ENCODE measurements around the gene UBE2Z.
"Not testable (repeated sequence)": the region's sequence is repeated elsewhere in the genome, so short reads cannot be mapped to it uniquely, and the experiment has no call there.

Gene UBE2Z

DNA sequence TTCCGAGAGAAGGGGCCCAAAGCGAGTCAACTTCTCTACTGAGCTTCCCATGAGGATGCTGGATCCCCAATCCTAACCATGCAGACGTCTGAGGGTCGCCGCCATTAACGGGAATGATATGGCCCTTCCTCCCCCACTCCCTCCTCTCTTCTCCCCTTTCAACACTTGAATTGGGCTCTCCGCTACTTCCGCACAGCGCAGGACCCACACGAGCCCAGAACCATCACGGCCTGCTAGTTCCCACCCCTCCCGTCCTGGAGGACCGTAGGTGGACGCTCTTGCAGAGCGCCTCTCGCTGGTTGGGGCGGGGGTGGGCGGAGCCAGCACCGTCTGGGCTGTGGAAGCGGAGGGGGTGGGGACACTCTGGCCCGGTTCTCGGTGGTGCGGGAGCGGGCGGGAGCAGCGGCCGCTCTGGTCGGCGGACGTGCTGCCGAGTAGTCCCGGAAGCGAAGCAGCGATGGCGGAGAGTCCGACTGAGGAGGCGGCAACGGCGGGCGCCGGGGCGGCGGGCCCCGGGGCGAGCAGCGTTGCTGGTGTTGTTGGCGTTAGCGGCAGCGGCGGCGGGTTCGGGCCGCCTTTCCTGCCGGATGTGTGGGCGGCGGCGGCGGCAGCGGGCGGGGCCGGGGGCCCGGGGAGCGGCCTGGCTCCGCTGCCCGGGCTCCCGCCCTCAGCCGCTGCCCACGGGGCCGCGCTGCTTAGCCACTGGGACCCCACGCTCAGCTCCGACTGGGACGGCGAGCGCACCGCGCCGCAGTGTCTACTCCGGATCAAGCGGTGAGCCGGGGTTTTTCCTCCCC lies at the start of gene UBE2Z:
Gene UBE2Z, plus strand, starts transcription at position 361 of the 797 bp plus-strand sequence. Its CDS starts 97 bp downstream, at position 458.
- peak; percentile 61 to 81 for DNase-seq (ENCODE audit: low read depth in 2 of 2, low spot score in 1 of 2)

DNA sequence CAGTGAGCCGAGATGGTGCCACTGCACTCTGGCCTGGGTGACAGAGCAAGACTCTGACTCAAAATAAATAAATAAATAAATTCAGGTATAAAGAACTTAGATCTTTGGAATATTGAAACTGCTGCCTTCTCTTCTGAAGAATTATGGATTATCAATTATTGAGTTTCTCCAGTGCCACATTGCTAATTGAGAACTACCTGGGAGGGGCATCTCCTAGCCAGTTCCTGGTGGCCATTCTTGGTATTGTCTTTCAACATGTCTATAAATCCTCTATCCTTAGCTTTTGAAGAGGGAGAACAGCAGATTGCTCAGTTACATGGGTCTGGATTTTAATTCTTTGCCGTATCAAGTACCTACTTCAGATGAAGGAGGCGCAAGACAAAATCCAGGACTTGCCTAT lies 48.2 kb upstream of the UBE2Z start:
- no peak for DNase-seq (ENCODE audit: low read depth in 2 of 2, low spot score in 1 of 2)

DNA sequence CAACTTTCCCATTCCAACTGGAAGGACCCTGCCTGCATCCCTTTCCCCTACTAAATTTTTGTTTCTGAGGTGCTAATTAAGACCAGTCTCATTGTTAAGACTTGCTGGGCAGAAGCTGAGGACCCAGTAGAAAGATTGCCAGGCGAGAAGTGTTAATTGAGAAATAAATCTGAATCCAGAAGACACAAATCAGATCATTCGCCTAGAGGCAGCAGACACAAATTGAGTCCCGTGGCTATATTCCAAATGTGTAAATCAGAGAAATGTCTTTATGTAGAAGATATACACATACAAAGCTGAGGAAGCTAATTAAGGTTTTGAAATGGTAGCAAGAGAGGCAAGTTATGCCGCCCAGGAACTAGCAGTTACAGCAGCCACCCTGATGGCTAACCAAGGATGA lies 47.8 kb upstream of the UBE2Z start:
- DNase-seq (ENCODE audit: low read depth in 2 of 2, low spot score in 1 of 2) = no peak

DNA sequence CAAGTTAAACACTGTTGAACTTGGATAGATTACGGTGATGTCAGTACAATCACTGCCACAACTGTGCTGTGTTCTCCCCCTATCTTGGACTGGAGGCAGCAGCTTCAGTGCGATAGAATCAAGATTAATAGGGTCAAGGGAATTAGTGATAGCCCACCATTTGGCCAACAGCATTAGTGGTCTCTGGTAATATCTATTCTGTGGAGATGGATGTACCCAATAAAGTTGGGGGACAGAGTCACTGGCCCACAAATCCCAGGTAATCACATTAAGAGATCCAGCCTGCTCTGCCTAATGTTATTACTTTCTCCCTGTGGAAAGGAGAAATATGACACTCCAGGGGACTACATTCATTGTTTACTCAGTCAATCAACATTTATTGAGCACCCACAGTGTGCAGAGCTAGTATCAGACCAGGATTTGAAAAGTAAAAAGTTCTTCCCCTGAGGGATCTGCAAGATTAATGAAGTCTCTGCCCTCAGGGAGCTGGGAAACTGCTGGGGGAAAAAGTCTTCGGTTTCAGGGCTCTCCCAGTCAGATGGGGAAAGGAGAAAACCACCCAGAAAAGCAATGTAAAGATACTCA lies 39.2 kb upstream of the UBE2Z start:
- no peak for DNase-seq (ENCODE audit: low read depth in 2 of 2, low spot score in 1 of 2)

DNA sequence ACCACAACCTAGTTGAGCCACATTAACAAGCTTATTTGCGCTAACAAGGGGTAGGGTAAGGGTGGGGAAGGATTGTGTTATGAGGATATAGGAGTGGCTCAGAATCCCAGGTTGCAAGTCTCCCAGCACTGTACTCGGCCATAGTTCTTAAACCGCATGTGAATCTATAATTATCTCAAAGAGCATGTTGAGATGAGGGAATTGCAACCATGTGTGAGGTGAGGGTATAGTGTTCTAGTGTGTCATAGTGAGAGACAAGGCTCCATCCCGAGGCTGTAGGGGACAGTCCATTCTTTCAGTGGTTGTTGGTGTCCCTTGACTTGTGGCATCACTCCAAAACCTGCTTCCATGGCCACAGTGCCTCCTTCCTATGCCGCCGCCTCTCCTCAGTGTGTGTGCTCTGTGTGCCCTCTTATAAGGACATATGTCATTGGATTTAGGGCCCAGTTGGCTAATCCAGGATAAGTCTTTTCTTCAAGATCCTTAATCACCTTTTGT lies 38.3 kb upstream of the UBE2Z start:
- no peak for DNase-seq (ENCODE audit: low read depth in 2 of 2, low spot score in 1 of 2)

DNA sequence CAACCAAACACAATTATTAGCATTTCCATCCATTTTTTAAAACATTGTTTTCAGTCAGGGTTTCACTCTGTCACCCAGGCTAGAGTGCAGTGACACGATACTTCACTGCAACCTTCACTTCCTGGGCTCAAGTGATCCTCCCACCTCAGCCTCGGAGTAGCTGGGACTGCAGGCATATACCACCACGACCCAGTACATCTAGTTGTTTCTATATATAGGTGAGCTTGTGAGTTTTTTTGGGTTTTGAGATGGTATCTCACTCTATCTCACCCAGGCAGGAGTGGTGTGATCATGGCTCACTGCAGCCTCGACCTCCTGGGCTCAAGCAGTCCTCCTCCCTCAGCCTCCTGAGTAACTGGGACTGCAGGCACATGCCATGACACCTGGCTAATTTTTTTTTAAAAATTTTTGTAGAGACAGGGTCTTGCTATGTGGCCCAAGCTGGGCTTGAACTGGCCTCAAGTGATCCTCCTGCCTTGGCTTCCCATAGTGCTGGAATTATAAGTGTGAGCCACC lies 37.1 kb upstream of the UBE2Z start:
- DNase-seq (ENCODE audit: low read depth in 2 of 2, low spot score in 1 of 2) = no peak

DNA sequence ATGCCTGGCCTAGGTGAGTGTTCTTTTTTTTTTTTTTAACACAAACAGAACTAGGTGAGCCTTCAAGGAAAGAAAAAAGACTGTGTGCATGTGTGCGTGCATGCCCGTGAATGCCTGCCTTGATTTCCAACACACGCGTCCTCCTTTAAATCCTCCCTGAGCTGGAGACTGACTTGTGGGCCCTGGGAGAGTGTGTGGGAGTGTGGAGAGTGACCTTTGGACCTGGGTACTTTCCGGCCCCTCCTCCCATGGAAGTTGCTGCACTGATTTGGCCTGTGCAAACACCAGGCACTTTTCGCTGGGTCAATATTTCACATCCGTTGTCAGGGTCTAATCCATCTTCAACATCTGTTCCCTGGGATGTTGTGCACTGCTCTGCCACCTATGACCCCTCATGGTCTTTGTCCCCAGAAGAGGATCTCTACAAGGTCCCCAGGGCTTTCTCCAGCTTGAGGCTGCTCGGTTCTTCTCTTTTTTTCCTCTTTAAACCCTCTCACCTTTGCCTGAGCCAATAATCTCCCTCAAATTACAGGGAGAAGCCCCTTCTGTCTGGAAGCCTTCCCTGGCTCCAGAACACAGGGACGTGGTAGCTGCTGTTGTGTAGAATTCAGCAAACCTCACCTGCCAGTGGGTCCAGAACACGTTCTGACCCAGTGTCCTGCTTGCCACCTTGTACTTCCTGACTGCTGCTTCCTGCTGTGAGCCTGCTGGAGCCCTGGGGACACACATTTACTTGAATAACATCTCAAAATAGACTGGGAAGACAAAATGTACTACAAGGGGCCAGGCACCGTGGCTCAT lies 36.5 kb upstream of the UBE2Z start:
- DNase-seq (ENCODE audit: low read depth in 2 of 2, low spot score in 1 of 2) = no peak

DNA sequence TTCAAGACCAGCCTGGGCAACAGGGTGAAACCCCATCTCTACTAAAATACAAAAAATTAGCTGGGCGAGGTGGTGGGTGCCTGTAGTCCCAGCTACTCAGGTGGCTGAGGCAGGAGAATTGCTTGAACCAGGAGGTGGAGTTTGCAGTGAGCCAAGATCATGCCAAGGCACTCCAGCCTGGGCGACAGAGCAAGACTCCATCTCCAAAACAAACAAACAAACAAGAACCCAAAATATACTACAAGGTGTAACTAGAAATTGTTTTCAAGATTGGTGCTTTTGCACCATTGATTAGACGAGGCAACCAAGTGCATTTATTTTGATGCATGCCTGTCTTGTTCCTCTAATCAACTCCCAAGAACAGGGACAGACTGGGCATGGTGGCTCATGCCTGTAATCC lies 35.8 kb upstream of the UBE2Z start:
- not testable (repeated sequence) for DNase-seq (ENCODE audit: low read depth in 2 of 2, low spot score in 1 of 2)

DNA sequence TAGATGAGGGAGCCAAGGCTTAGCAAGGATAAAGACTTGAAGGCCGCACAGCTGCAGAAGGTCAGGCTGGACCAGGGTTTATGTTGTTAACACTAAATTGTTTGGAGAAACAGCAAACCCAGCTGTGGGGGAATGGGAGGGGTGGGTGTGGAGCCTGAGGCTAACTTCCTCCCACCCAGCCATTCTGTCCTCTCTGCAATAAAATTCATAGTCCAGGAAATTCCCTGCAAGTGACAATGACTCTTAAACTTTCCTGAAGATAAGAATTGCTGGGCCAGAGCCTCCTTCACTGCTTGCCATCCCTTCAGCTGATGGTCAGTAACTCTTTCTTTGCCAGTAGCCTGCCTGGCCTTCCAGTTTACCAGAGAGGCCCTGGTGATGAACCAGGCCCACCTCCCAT lies 35.0 kb upstream of the UBE2Z start:
- no peak for DNase-seq (ENCODE audit: low read depth in 2 of 2, low spot score in 1 of 2)

DNA sequence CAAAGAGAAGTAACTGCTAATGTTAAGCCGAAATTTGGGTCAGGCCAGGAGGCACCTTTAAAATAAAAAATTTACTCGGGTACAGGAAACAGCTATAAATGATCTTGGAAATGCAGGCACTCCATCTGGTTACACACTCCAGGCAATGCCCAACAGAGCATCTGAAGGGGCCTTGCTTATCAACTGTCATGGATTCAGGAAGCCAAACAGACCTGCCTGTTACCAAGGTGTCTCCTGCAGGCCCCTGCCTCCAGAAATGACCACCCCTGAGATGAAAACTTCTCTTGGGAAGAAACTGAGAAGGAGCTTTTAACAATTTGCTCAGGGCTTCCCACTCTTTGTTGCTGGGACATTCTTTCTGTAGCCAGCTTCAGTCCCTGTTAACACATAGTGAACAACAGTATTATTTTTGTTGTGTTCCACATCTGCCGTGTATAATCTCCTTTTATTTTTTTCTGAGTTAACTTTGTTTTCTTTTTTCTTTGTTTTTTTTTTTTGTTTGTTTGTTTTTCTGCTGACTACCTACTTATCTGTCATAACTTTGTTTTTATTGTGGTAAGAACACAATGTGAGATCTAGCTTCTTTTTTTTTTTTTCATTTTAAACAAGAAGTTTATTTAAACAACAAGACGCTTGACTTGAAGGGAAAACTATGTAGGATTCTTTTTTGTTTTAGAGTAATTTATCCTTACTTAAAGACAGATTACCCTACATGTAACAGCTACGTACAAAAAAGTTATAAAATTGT lies 34.3 kb upstream of the UBE2Z start:
- DNase-seq (ENCODE audit: low read depth in 2 of 2, low spot score in 1 of 2) = no peak

DNA sequence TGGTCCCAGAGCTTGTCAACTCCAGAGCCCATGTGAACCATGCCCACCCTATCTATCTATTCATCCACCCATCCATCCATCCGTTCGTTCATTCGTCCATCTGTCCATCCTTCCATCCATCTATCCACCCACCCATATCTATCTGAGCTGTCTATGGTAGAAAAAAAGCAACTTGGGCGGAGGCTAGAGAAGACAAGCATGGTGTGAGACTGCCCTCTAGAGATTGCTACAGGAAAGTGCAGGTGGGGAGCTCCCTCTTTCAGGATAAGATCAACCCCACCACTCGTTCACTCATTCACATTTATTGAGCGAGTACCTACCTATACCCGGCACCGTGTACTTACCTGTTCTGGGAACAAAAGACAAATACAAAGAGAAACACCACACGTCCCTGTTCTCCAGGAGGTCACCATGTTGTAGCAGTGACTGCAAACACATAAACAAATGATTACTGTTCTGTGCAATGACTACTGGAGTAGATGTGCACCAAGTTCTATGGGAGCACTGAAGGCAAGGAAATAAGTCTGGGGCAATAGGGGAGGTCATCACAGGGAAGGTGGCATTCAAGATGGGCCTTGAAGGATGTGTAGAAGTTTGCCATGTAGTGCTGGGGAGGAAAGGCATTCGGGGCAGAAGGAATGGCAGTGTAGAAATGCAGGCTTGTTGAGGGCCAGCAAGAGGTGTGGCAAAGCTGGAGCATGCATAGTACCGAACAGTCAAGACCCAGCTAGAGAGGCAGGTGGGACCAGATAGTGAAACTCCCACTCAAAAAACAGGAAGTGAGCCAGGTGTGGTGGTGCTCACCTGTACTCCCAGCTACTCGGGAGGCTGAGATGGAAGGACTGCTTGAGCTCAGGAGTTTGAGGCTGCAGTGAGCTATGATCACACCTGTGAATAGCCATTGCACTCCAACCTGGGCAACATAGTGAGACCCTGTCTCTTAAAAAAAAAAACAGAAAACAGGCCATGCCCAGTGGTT lies 29.0 kb upstream of the UBE2Z start:
- peak in 1 of 2 donors; percentile 12 for DNase-seq (ENCODE audit: low read depth in 2 of 2, low spot score in 1 of 2)

DNA sequence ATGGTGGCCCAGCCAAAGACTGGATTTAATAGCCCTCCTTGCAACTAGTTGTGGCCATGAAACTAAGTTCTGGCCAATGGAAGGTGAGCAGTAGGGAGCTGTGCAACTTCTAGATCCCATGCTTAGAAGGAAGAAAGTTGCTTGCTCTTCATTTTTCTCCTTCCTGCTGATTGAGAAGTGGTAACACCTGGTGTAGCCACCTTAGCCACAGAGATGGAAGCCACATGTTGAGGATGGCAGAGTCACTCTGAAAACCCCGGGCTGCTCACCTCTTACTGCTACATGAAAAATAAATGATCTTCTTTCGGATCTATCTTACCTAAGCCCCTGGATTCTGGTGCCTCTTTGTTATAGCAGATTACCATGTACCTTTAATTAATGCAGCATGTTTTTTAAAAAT lies 25.9 kb upstream of the UBE2Z start:
- DNase-seq (ENCODE audit: low read depth in 2 of 2, low spot score in 1 of 2) = no peak

DNA sequence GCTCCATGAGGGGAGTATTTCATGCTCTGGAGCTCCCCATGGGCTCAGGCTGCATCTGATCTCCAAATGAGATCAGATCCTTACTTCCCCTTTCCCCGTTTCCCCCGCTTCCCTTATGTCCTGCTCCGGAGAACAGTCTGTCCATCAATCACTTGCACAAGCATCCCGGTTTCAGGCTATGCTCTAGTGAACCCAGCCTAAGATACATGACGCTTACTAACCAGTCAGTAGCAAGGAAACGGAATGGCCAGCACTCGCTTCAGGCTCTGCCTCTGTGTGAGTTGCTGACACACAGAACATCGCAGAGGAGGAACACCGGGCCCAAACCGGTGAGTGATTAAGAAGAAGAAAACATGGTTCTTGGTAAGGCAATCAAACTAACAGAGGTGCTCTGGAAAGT lies 25.0 kb upstream of the UBE2Z start:
- no peak for DNase-seq (ENCODE audit: low read depth in 2 of 2, low spot score in 1 of 2)

DNA sequence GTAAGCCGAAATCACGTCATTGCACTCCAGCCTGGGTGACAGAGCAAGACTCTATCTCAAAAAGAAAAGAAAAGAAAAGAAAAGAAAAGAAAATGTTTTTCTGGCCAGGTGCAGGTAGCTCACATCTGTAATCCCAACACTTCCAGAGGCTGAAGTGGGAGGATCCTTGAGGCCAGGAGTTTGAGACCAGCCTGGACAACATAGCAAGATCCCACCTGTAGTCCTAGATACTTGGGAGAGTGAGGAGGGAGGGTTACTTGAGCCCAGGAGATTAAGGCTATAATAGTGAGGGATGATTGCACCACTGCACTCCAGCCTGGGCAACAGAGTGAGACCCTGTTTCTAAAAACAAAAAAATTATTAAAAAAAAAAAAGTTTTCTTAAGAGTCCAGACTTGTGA lies 18.1 kb upstream of the UBE2Z start:
- no peak for DNase-seq (ENCODE audit: low read depth in 2 of 2, low spot score in 1 of 2)

DNA sequence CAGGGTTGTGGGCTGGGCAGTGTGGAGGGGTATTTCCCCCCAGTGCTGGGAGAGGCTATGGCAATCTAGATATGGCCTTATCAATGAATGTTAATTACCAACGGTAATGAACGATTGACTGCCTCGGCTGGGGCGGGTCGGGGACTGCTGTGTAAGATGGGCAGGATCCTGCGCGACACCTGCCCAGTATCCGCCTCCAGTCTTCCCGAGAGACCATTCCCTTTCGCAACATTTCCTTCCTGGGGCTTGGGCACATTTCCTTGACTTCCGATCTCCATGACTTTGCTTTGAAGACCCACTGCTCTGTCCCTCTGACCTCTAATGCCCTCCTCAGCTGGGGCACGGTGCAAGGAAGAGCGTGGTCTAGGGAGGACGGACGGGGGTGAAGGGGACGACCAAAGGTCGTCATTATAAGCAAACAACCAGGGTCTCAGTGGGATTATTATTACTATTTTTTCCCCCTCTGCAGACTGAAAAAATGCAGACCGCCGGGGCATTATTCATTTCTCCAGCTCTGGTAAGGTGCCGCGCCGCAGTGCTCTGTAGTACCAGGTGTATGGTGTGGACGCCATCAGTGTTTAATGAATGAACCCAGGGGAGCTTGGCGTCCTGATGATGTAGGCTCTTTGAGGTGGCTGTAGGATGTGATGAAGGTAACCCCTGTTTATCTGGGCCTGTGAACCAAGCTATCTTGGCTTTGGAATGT lies 15.1 kb upstream of the UBE2Z start:
- no peak for DNase-seq (ENCODE audit: low read depth in 2 of 2, low spot score in 1 of 2)

DNA sequence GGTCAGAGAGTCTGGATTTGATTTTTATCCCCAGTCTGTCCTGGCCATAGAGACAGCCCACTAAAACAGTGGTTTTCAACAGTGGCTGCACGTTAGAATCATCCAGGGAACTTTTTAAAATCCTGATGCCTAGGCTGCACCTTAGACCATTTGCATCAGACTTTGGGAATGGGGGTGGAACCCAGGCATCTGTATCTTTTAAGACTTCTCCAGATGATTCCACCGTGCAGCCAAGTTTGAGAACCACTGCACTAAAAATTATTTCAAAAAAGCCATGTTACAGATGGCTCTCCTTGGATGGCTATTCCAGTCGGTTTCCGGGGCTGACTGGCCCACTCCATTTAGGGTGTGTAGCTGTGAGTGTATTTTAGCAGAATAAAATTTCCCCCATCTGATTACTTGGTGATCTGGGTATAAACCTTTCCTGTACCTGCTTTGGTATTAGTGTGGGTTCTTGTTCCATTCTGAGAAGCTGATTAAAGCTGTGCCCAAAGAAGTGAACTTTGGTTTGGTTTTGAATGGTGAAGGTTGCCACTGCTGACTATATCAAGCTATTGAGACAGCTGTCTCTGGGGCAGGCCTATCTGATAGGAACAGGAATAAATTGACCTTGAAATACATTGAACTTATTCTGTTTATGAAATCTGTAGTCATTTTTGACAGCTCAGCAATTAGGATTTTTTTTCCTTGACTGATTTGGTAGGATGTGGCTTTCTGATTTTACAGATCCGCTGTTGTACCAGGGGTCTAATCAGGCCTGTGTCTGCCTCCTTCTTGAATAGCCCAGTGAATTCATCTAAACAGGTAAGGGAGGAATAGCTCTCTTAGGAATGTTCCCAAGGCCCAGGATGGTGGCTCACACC lies 14.3 kb upstream of the UBE2Z start:
- no peak for DNase-seq (ENCODE audit: low read depth in 2 of 2, low spot score in 1 of 2)

DNA sequence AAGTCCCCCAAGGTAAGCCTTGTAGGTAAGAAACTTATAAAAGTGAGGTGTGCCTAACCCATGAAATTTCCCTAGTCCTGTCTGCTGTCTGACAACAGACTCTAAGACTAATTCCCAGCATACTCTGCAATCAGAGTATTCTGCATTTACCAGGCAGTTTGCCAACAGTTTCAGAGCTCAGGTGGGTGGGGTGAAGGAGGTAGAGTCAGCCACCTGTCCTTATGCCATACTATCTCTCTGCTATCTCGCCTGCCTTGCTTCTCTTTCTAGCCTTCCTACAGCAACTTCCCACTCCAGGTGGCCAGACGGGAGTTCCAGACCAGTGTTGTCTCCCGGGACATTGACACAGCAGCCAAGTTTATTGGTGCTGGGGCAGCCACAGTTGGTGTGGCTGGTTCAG lies 13.3 kb upstream of the UBE2Z start:
- no peak for DNase-seq (ENCODE audit: low read depth in 2 of 2, low spot score in 1 of 2)

DNA sequence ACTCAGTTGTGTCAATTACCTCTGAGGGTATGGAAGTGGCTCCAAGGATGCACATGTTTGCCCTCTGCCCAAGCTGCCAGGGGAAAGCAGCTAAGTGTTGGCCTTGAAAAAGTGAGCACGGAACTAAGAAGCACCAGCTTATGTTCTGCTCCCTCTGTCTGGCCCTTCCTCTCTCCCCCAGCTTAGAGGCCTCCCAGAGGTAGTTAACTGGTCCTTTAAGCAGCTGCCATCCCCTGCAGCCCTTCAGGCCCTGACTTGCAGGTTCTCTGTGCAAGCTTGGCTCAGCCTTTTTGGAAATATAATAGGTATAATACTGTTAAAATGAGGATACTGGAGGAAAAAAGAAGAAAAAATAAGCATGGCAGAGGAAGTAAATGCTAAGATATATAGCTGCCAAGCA lies 7.0 kb upstream of the UBE2Z start:
- no peak for DNase-seq (ENCODE audit: low read depth in 2 of 2, low spot score in 1 of 2)
